HT1080 (cell line): Measurements from ENCODE around the gene CA5A. TPM values are rescaled to one million over a fixed set of nuclear protein-coding genes. Genes with fewer than 3 reads are reported as not detected.
A peak's percentile ranks its signal among the peaks of the same experiment; 100 is the strongest.
"Not testable (repeated sequence)": the region's sequence is repeated elsewhere in the genome, so short reads cannot be mapped to it uniquely, and the experiment has no call there.

ENCODE experiments used
- DNase-seq: peaks from one replicate; pipeline ENCODE4 v3.0.0-alpha.2; 2015; ENCODE audit warnings: low read depth
- total RNA-seq: library from RNA; depleted of rRNA; stranded (reverse); fragments of >200 nt; shearing (Covaris generic); gene quantifications from 2 replicates; pipeline ENCODE4 v1.2.3, GENCODE V29; 2014

The CA5A gene
- total RNA-seq, 1 experiment from 2014 or later, result not detected

DNA sequence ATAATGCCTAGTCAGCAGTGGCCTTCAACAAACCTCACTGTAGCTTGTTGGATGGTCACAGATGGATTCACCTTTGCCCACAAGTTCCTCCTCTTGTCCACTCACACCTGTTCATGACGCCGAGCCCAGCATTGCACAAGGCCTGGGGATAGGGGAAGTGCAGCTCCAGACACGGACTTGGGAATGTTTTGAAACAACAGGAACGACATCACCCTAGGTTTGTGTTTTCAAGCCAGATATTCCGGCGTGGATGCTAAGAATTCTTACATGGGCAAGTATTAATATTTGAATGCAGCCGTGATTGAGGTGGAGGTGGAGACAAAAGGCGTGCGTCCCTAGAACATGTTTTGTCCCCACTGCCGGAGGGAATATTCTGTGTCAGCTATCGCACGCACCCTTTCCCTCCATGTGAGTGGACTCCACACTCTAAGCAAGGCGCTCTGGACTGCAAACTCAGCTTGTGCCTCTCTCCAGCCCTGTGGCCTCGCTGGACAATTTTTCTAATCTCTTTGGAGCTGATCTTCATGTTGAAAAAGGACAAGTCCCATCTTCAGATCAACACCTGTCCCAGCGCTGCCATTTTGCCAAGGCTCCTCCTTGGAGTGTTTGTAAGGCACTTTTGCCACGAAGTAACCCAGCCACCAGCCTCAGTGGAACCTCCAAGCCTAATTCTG is 12.9 kb upstream of the CA5A start:
- DNase-seq, result no peak

GRCh38 chr16:87948735-87949070 is 12.4 kb upstream of the CA5A start:
- DNase-seq, result no peak

DNA sequence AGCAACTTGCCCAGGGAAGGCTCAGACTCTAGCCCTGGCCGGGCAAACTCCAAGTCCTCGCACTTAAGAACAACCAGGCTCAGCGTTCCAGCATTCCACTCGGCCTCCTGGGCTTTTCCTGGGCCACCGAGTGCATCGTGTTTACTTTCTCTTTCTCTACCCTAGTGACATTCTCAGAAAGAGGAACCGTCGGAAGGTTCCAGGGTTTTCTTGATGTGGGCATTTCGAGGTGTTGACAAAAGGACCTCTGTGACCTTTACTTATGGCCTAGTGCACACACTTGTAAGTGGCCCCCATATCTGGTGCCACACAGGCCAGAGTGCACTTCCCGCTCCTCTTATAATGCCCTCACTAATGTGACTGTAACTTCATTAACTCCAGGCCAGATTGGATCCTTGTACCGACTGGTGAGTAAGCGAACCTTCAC is 11.8 kb upstream of the CA5A start:
- DNase-seq, result no peak

DNA sequence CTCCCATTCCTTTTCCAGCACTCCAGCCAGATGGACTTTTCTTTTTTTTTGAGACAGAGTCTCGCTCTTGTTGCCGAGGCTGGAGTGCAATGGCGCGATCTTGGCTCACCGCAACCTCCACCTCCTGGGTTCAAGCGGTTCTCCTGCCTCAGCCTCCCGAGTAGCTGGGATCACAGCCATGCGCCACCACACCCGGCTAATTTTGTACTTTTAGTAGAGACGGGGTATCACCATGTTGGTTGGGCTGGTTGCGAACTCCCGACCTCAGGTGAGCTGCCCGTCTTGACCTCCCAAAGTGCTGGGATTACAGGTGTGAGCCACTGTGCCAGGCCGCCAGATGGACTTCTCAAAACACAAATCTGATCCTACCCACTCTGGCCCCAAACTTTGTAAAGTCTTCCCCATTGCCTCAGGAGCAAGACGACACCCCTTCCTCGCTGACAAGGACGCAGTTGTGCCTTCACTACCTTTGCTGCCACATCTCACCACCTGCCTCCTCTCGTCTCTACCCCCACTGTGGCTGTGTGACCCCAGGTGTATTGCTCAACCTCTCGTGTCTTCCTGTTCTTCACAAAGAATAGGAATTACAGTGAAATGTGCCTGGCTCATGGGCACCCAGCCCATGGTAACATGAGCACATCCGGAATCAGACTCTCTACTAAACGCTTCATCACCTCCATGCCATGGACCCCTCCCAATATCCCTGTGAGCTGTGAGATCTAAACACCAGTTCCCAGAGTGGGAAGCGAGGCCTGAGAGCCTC is 11.2 kb upstream of the CA5A start:
- DNase-seq, result no peak

- no peak for DNase-seq
These were observed 10.4 kb upstream of the CA5A start for GRCh38 chr16:87946596-87947347.

DNA sequence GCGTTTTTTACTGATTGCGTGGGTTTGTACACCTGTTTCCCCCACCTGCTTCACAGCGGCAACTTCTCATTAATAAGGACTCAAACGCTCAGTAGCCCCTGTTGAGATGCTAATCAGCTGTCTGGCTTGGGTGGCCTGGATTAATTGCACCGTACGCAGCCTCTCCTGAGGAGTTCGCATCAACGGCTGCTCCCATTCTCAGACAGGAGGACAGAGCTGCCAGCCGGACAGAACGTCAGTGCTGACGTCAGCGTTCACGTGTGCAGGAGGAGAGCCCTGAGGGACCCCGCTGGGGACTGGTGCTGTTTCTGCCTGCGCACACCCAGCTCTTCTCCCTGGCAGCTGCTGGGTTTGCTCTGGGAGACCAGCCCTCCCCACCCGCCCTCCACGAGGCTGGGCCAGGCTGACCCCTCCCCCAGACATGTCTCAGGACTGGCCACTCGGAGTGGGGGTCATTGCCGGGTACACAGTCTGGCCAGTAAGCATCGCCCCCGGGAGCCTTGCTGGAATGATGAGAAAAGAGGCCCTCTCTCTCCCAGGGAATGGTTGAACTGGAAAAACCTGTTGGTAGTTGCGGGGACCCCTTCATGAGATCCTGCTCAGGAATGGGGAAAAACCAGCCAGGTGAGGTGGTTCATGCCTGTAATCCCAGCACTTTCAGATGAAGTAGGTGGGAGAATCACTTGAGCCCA is 9.2 kb upstream of the CA5A start:
- DNase-seq, result no peak

DNA sequence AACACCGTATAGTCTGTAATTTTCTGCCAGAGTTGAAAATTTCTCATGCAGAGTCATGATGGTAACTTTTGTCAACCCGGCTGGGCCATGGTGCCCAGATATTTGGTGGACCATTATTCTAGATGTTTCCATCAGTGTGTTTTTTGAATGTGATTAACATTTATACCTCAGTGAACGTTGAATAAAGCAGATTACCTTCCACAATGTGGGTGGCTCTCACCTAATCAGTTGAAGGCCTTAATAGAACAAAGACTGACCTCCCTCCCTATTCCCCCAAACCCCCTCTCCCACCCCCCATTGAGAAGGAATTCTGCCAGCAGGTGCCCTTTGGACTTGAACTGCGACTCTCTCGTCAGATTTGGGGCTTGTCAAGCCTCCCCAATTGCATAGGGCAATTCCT is 6.4 kb upstream of the CA5A start:
- no peak for DNase-seq

GRCh38 chr16:87939562-87940423 is 3.5 kb upstream of the CA5A start:
- no peak for DNase-seq

- DNase-seq, result no peak
These were observed 2.2 kb upstream of the CA5A start for GRCh38 chr16:87938412-87938949.

GRCh38 chr16:87937231-87937542 is 858 bp upstream of the CA5A start:
- DNase-seq, result not testable (repeated sequence)

GRCh38 chr16:87936016-87936374 is 334 bp downstream of the CA5A start:
- DNase-seq, result not testable (repeated sequence)

DNA sequence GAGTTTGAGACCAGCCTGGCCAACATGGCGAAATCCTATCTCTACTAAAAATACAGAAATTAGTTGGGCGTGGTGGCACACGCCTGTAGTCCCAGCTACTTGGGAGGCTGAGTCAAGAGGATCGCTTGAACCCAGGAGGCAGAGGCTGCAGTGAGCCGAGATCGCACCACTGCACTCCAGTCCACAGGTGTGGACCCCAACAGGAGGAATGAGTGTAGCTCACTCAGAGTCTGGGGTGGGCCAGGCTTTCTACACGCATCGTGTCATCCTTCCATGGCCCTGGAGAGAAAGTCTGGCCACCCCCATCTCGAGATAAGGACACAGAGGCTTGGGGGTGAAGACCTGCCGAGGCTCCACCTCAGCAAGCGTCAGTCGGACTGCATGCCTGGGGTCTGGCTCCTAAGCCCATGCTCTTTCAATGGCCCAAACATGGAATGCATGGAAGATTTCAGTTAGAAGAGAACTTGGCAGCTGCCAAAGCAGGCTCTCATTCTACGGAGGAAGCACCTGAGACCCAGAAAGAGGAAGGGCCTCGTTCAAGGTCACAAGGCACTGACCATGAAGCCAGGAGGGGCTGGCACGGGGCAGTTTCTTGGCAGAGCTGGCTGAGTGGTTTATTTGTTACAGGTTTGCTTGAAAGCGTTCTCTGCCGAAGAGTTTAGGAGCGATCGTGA is 1.4 kb downstream of the CA5A start:
- DNase-seq, result not testable (repeated sequence)

- DNase-seq, result no peak
These were observed 3.2 kb downstream of the CA5A start for GRCh38 chr16:87933140-87933495.

GRCh38 chr16:87932475-87933139 is 3.7 kb downstream of the CA5A start:
- not testable (repeated sequence) for DNase-seq

GRCh38 chr16:87931504-87931903 is 4.8 kb downstream of the CA5A start:
- DNase-seq, result peak; percentile 80

GRCh38 chr16:87930456-87930855 is 5.9 kb downstream of the CA5A start:
- peak; percentile 25 for DNase-seq

- DNase-seq, result no peak
These were observed 6.3 kb downstream of the CA5A start for GRCh38 chr16:87929986-87930385.

GRCh38 chr16:87927195-87927562 is 9.2 kb downstream of the CA5A start:
- no peak for DNase-seq
